Neural cell (in vitro differentiated cells): ENCODE results near the gene SLC12A9.

Experiments
- CTCF ChIP-seq: fragments of 450-650 bp; IDR thresholded peaks from 2 replicates; pipeline ENCODE4 v1.5.1; 2014; ENCODE audit warnings: antibody characterized with exemption, mild to moderate bottlenecking, moderate library complexity; ENCODE audit not compliant: poor library complexity, severe bottlenecking
- EZH2 ChIP-seq: fragments of 200-600, 300-800 bp; shearing (Covaris generic), sonication (generic); IDR thresholded peaks from 2 replicates; pipeline ENCODE4 v1.6.1; 2014; ENCODE audit warnings: antibody characterized with exemption, low read length, borderline replicate concordance, mild to moderate bottlenecking; ENCODE audit not compliant: insufficient read depth, poor library complexity, severe bottlenecking
- POLR2AphosphoS5 ChIP-seq: IDR thresholded peaks from 2 replicates; pipeline ENCODE4 v1.6.1; 2012
- RAD21 ChIP-seq: fragments of 450-650 bp; conservative IDR thresholded peaks from 2 replicates; pipeline ENCODE4 v1.6.1; 2014; ENCODE audit warnings: antibody characterized with exemption, mild to moderate bottlenecking, moderate library complexity
- TAF1 ChIP-seq: IDR thresholded peaks from 2 replicates; pipeline ENCODE4 v1.6.1; 2012; ENCODE audit warnings: low read depth
- TF ChIP-seq, protein P1 (sequence below): IDR thresholded peaks from 2 replicates; pipeline ENCODE4 v1.6.1; 2012; ENCODE audit warnings: borderline replicate concordance

GRCh38 chr7:100892364-100893317 lies 40.1 kb downstream of the SLC12A9 start:
- TF ChIP-seq EZH2 (no peak), POLR2AphosphoS5 (no peak), CTCF (no peak), RAD21 (no peak), TAF1 (no peak)
- TF ChIP-seq, protein P1, sequence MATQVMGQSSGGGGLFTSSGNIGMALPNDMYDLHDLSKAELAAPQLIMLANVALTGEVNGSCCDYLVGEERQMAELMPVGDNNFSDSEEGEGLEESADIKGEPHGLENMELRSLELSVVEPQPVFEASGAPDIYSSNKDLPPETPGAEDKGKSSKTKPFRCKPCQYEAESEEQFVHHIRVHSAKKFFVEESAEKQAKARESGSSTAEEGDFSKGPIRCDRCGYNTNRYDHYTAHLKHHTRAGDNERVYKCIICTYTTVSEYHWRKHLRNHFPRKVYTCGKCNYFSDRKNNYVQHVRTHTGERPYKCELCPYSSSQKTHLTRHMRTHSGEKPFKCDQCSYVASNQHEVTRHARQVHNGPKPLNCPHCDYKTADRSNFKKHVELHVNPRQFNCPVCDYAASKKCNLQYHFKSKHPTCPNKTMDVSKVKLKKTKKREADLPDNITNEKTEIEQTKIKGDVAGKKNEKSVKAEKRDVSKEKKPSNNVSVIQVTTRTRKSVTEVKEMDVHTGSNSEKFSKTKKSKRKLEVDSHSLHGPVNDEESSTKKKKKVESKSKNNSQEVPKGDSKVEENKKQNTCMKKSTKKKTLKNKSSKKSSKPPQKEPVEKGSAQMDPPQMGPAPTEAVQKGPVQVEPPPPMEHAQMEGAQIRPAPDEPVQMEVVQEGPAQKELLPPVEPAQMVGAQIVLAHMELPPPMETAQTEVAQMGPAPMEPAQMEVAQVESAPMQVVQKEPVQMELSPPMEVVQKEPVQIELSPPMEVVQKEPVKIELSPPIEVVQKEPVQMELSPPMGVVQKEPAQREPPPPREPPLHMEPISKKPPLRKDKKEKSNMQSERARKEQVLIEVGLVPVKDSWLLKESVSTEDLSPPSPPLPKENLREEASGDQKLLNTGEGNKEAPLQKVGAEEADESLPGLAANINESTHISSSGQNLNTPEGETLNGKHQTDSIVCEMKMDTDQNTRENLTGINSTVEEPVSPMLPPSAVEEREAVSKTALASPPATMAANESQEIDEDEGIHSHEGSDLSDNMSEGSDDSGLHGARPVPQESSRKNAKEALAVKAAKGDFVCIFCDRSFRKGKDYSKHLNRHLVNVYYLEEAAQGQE, result no peak
